ENCODE measurements around the gene PGM5. TPM values are rescaled to one million over a fixed set of nuclear protein-coding genes. Genes with fewer than 3 reads are reported as not detected.
"Not testable (repeated sequence)": the region's sequence is repeated elsewhere in the genome, so short reads cannot be mapped to it uniquely, and the experiment has no call there.

Gene PGM5
- total and polyA plus RNA-seq, 2 of the 8 experiments (the other 6 are each of a cell fraction or from before 2014, with no cell fraction given), result not detected

DNA sequence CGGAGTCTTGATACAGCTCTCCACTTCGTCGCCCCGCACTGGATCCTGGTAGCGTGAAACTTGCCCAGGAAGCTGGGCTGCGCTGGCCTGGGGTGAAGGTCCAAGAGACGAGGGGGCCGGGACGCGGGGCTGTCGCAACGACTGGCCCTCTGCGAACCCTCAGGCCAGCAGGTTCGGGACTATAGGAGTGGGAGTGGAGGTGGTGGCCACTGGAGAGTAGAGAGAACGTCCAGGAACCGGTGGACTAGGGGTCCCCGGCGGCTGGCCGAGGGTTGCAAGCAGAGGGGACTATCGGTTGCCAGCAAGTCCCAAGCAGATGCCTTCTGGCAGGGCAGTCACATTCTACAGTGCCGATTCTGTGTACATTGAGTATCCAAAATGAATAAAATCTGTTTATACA, 48.8 kb upstream of the PGM5 start:
- H3K4me3 ChIP-seq (ENCODE audit: extremely low read depth in 1 of 4, insufficient read depth in 2 of 4, low read depth in 3 of 4, low read length in 4 of 4); H2AFZ ChIP-seq (ENCODE audit: low read length); H3K4me1 ChIP-seq (replicated peaks in 1 of 4; ENCODE audit: control insufficient read depth in 3 of 4, insufficient read depth in 4 of 4, low read length in 3 of 4); H3K9me3 ChIP-seq (ENCODE audit: insufficient read depth in 2 of 2, low read depth in 1 of 2, low read length in 1 of 2); H4K20me1 ChIP-seq (replicated peaks in 1 of 2; ENCODE audit: control insufficient read depth in 1 of 2, insufficient read depth in 2 of 2, low read length in 2 of 2); H3K79me1 ChIP-seq (ENCODE audit: low read depth, low read length); H3K9ac ChIP-seq (replicated peaks in 1 of 4; ENCODE audit: extremely low read depth in 1 of 4, low read depth in 3 of 4, low read length in 3 of 4); H3K14ac ChIP-seq (ENCODE audit: insufficient read length); H2BK12ac ChIP-seq (ENCODE audit: low read depth, low read length); H3K56ac ChIP-seq (replicated peaks; ENCODE audit: insufficient read length, low read depth, low read length); H3K27ac ChIP-seq (ENCODE audit: low read depth, low read length); H3K23ac ChIP-seq (ENCODE audit: insufficient read length); FAIRE-seq; H3K36me3 ChIP-seq (ENCODE audit: control insufficient read depth in 2 of 4, insufficient read depth in 4 of 4, low read length in 3 of 4); H3K4ac ChIP-seq (replicated peaks; ENCODE audit: insufficient read length, low read depth, low read length); CTCF ChIA-PET (ENCODE audit: partially characterized antibody); H4K91ac ChIP-seq (replicated peaks; ENCODE audit: insufficient read length, low read length); H3K18ac ChIP-seq (ENCODE audit: extremely low read depth, low read length); H4K8ac ChIP-seq (ENCODE audit: extremely low read depth, insufficient read depth, low read length); H3K79me2 ChIP-seq (ENCODE audit: control insufficient read depth in 1 of 2, insufficient read depth in 2 of 2, low read length in 2 of 2); H2BK20ac ChIP-seq (ENCODE audit: low read length); H4K5ac ChIP-seq (ENCODE audit: insufficient read length, low read depth, low read length); H2BK15ac ChIP-seq (ENCODE audit: low read length); H2BK120ac ChIP-seq (replicated peaks; ENCODE audit: low read depth, low read length); POLR2A ChIA-PET (ENCODE audit: partially characterized antibody); H2BK5ac ChIP-seq (ENCODE audit: low read depth, low read length); H3K23me2 ChIP-seq (ENCODE audit: low read depth, low read length); DNase-seq (ENCODE audit: low read depth in 1 of 2, low spot score in 2 of 2); H2AK5ac ChIP-seq (ENCODE audit: low read depth, low read length): not testable (repeated sequence)
- peak; percentile 27; the same call in 1 of the 2 replicates for TF ChIP-seq SUZ12 (IDR thresholded peaks at IDR 0.05; ENCODE audit: low read length)
- peak; percentile 33 for TF ChIP-seq EZH2 (IDR thresholded peaks at IDR 0.05; ENCODE audit: low read depth, low read length, severe bottlenecking)
- 50% methylated on average over 16 of the region's 21 CpGs; no CpG with 5 or more reads in 1 of the 2 experiments for WGBS, 2 experiments (ENCODE audit: extremely low coverage in 1 of 2, insufficient coverage in 1 of 2, insufficient read length in 1 of 2, insufficient replicate concordance in 2 of 2, low coverage in 1 of 2, low lambda C conversion rate in 2 of 2, missing lambda C conversion rate in 1 of 2)
- Histone ChIP-seq H3K4me2 (ENCODE audit: insufficient read depth in 1 of 2, low read depth in 2 of 2, low read length in 2 of 2) (peak overlapping the region in 1 of 2 experiments; percentile 21; a peak in 1 of 4 replicates), H3K27me3 (replicated peaks in 1 of 4; ENCODE audit: control insufficient read depth in 3 of 4, extremely low read depth in 1 of 4, insufficient read depth in 3 of 4, low read length in 3 of 4) (peaks cover 4 to 15% (median 7%) of the 10 kb centered on the region in 4 experiments; a peak in 6 of 7 replicates)

DNA sequence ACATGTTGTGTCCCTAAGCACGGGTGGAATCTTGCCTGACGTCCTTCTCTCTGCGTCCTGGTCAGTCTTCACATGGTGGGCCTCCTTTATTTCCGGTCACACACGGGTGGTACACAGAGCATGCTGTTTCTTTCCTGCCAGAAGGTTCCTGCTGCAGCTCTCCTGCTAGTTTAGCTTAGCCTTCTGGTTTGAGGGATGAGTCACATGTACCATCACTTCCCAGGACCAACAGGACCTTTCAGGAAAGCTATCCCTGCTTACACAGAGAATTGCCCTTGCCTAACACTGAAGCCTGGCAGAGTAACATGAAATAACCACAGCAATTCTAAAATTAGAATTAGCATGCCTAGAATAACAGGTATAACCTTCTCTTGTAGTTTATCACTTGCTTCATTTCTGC, 45.2 kb upstream of the PGM5 start:
- not testable (repeated sequence) for H3K4ac ChIP-seq (replicated peaks; ENCODE audit: insufficient read length, low read depth, low read length)

More for the DNA sequence above, 45.2 kb upstream of the PGM5 start:
- H4K91ac ChIP-seq (replicated peaks; ENCODE audit: insufficient read length, low read length); CTCF ChIA-PET (ENCODE audit: partially characterized antibody); H3K9me3 ChIP-seq (ENCODE audit: insufficient read depth in 2 of 2, low read depth in 1 of 2, low read length in 1 of 2); H3K18ac ChIP-seq (ENCODE audit: extremely low read depth, low read length); H2BK12ac ChIP-seq (ENCODE audit: low read depth, low read length); H2AFZ ChIP-seq (ENCODE audit: low read length); DNase-seq (ENCODE audit: low read depth in 1 of 2, low spot score in 2 of 2); H4K8ac ChIP-seq (ENCODE audit: extremely low read depth, insufficient read depth, low read length); H3K9ac ChIP-seq (replicated peaks in 1 of 4; ENCODE audit: extremely low read depth in 1 of 4, low read depth in 3 of 4, low read length in 3 of 4); H3K14ac ChIP-seq (ENCODE audit: insufficient read length); H2AK5ac ChIP-seq (ENCODE audit: low read depth, low read length); H4K5ac ChIP-seq (ENCODE audit: insufficient read length, low read depth, low read length); H2BK15ac ChIP-seq (ENCODE audit: low read length); H3K23me2 ChIP-seq (ENCODE audit: low read depth, low read length); H3K79me2 ChIP-seq (ENCODE audit: control insufficient read depth in 1 of 2, insufficient read depth in 2 of 2, low read length in 2 of 2); H3K36me3 ChIP-seq (ENCODE audit: control insufficient read depth in 2 of 4, insufficient read depth in 4 of 4, low read length in 3 of 4); H2BK5ac ChIP-seq (ENCODE audit: low read depth, low read length); H3K56ac ChIP-seq (replicated peaks; ENCODE audit: insufficient read length, low read depth, low read length); H3K27me3 ChIP-seq (replicated peaks in 1 of 4; ENCODE audit: control insufficient read depth in 3 of 4, extremely low read depth in 1 of 4, insufficient read depth in 3 of 4, low read length in 3 of 4); FAIRE-seq; H3K27ac ChIP-seq (ENCODE audit: low read depth, low read length); H3K4me1 ChIP-seq (replicated peaks in 1 of 4; ENCODE audit: control insufficient read depth in 3 of 4, insufficient read depth in 4 of 4, low read length in 3 of 4); H2BK120ac ChIP-seq (replicated peaks; ENCODE audit: low read depth, low read length); H3K23ac ChIP-seq (ENCODE audit: insufficient read length); H2BK20ac ChIP-seq (ENCODE audit: low read length); H4K20me1 ChIP-seq (replicated peaks in 1 of 2; ENCODE audit: control insufficient read depth in 1 of 2, insufficient read depth in 2 of 2, low read length in 2 of 2); POLR2A ChIA-PET (ENCODE audit: partially characterized antibody); H3K79me1 ChIP-seq (ENCODE audit: low read depth, low read length); H3K4me2 ChIP-seq (ENCODE audit: insufficient read depth in 1 of 2, low read depth in 2 of 2, low read length in 2 of 2); H3K4me3 ChIP-seq (ENCODE audit: extremely low read depth in 1 of 4, insufficient read depth in 2 of 4, low read depth in 3 of 4, low read length in 4 of 4): not testable (repeated sequence)
- no CpG with 5 or more reads among the region's 5 CpGs for WGBS, 2 experiments (ENCODE audit: extremely low coverage in 1 of 2, insufficient coverage in 1 of 2, insufficient read length in 1 of 2, insufficient replicate concordance in 2 of 2, low coverage in 1 of 2, low lambda C conversion rate in 2 of 2, missing lambda C conversion rate in 1 of 2)
